K562 (cell line): ENCODE data around the gene NT5C3B. TPM values are rescaled to one million over a fixed set of nuclear protein-coding genes. Genes with fewer than 3 reads are reported as not detected.

ENCODE experiments used
- ATAC-seq: fragments of 200-7000 bp; cut with Tn5 transposase; 3 replicates; pipeline ENCODE4 v1.9.1; 2020; ENCODE audit warnings: moderate library complexity
- BruUV-seq: library from RNA; stranded (reverse); fragments of 400-500 nt; replicated peaks from 2 replicates; lab custom pipeline; 2021; lab: Mats Ljungman, UMichigan
- CTCF ChIA-PET: fragments of 300-600 bp; formaldehyde crosslinking; extraction: SDS; loops from one replicate; lab custom pipeline; 2021; ENCODE audit warnings: low intra/inter-chr PET ratio; lab: Yijun Ruan, JAX
- POLR2A ChIA-PET: fragments of 300-600, 350-650 bp; sonication (Branson Sonifier 250); formaldehyde crosslinking; extraction: SDS; loops from one replicate; lab custom pipeline; 2021; ENCODE audit warnings: antibody characterized with exemption, inconsistent platforms; lab: Yijun Ruan, JAX
- DNase-seq, 4 experiments: peaks; one replicate each; pipeline versions ENCODE4 v3.0.0 to v3.0.0-alpha.2; 2011 to 2018; ENCODE audit warnings: low spot score in 3 of 4, mixed read lengths in 3 of 4; ENCODE audit errors: extremely low read depth in 1 of 4
- FAIRE-seq: peaks from 2 replicates; lab custom pipeline; 2011; peaks lifted over from hg19 to GRCh38; lab: Jason Lieb, UNC
- H2AFZ ChIP-seq: 2 replicates; pipeline ENCODE4 v1.6.0; 2011; ENCODE audit warnings: low read depth, low read length, control low read depth, inconsistent platforms
- H3K27ac ChIP-seq: fragments of 200-600 bp; 3 replicates; pipeline ENCODE4 v1.8.0; 2011; ENCODE audit warnings: low read depth, mild to moderate bottlenecking, control low read depth, inconsistent platforms, low read length, moderate library complexity, mixed read lengths; ENCODE audit errors: extremely low read depth
- H3K27me3 ChIP-seq, 2 experiments: fragments of 300-600 bp in 1 of 2; 2 replicates in 1 of 2; 3 replicates in 1 of 2; pipeline versions ENCODE4 v1.6.0 to v1.8.0; 2011; ENCODE audit warnings: inconsistent platforms in 2 of 2, low read length in 2 of 2, mild to moderate bottlenecking in 1 of 2, mixed read lengths in 1 of 2, moderate library complexity in 1 of 2; ENCODE audit not compliant: control insufficient read depth in 2 of 2, insufficient read depth in 2 of 2
- H3K36me3 ChIP-seq: fragments of 300-600 bp; 3 replicates; pipeline ENCODE4 v1.8.0; 2011; ENCODE audit warnings: mild to moderate bottlenecking, low read length, inconsistent platforms; ENCODE audit not compliant: control insufficient read depth, insufficient read depth
- H3K4me1 ChIP-seq, 2 experiments: fragments of 200-600 bp in 1 of 2; replicated peaks in 1 of 2; 2 replicates in 1 of 2; 3 replicates in 1 of 2; pipeline versions ENCODE4 v1.5.1 to v1.8.0; 2011; ENCODE audit warnings: inconsistent platforms in 2 of 2, low read length in 2 of 2, mild to moderate bottlenecking in 1 of 2, mixed read lengths in 1 of 2, moderate library complexity in 1 of 2; ENCODE audit not compliant: control insufficient read depth in 2 of 2, insufficient read depth in 2 of 2
- H3K4me2 ChIP-seq: 2 replicates; pipeline ENCODE4 v1.6.1; 2011; ENCODE audit warnings: low read length, control low read depth, inconsistent platforms, mixed read lengths; ENCODE audit not compliant: insufficient read depth
- H3K4me3 ChIP-seq: fragments of 200-600 bp; sonication (generic), shearing (Covaris generic); 2 replicates; pipeline ENCODE4 v1.5.1; 2016; ENCODE audit warnings: control low read depth, inconsistent platforms
- H3K79me2 ChIP-seq: fragments of 200-600 bp; 3 replicates; pipeline ENCODE4 v1.8.0; 2011; ENCODE audit warnings: low read length, inconsistent platforms; ENCODE audit not compliant: control insufficient read depth, insufficient read depth
- H3K9ac ChIP-seq, 2 experiments: 2 replicates each; pipeline versions ENCODE4 v1.6.0 to v1.6.1; 2011; ENCODE audit warnings: low read depth in 2 of 2, low read length in 2 of 2, control low read depth in 1 of 2, inconsistent platforms in 1 of 2, mild to moderate bottlenecking in 1 of 2, mixed read lengths in 1 of 2; ENCODE audit not compliant: insufficient read depth in 1 of 2
- H3K9me1 ChIP-seq: one replicate; pipeline ENCODE4 v1.6.0; 2011; ENCODE audit warnings: inconsistent platforms, mild to moderate bottlenecking, low read length, moderate library complexity; ENCODE audit not compliant: control insufficient read depth, insufficient read depth
- H3K9me3 ChIP-seq: replicated peaks from 2 replicates; pipeline ENCODE4 v1.5.1; 2011; ENCODE audit warnings: low read depth, low read length, inconsistent platforms; ENCODE audit not compliant: control insufficient read depth, insufficient read depth
- H4K20me1 ChIP-seq: replicated peaks from 2 replicates; pipeline ENCODE4 v1.6.1; 2011; ENCODE audit warnings: low read length, inconsistent platforms, mixed read lengths; ENCODE audit not compliant: control insufficient read depth, insufficient read depth
- FOS ChIP-seq: IDR thresholded peaks from 3 replicates; pipeline ENCODE4 v1.6.1; 2011; ENCODE audit not compliant: insufficient read length; ENCODE audit errors: extremely low read depth
- JUND ChIP-seq, 2 experiments: IDR thresholded peaks; 2 replicates in 1 of 2; 3 replicates in 1 of 2; pipeline ENCODE4 v1.6.1; 2011; ENCODE audit warnings: borderline replicate concordance in 2 of 2, low read depth in 2 of 2, low read length in 2 of 2, improper control_type of control experiment in 1 of 2, missing biosample characterization in 1 of 2, missing genetic modification characterization in 1 of 2, missing genetic modification reagents in 1 of 2
- POLR2B ChIP-seq: fragments of 450-650 bp; IDR thresholded peaks from 2 replicates; pipeline ENCODE4 v1.6.1; 2018; ENCODE audit warnings: low read depth; ENCODE audit not compliant: partially characterized antibody
- POLR2G ChIP-seq: fragments of 200-400 bp; formaldehyde crosslinking; IDR thresholded peaks from 2 replicates; pipeline ENCODE4 v1.6.1; 2017; ENCODE audit warnings: low read depth, mild to moderate bottlenecking, antibody characterized with exemption, low read length, moderate library complexity
- SPI1 ChIP-seq: IDR thresholded peaks from 2 replicates; pipeline ENCODE4 v1.6.1; 2011; ENCODE audit warnings: low read depth, low read length, control low read depth, borderline replicate concordance
- WGBS: fragments of 100-300 bp; shearing (Covaris generic); methylation state at CpG from one replicate; pipeline ENCODE4 v1.1.6; 2016; ENCODE audit warnings: low coverage, mixed read lengths; ENCODE audit not compliant: insufficient coverage; ENCODE audit errors: missing lambda C conversion rate; 5-methylcytosine and 5-hydroxymethylcytosine counted together
- in situ Hi-C: fragments of 300-500 bp; cut with MboI; formaldehyde crosslinking; loops from 4 replicates; pipeline ENCODE4 v1.15.0; 2018; ENCODE audit warnings: inconsistent platforms, mixed read lengths
- intact Hi-C: fragments of 100-400 bp; cut with micrococcal nuclease; formaldehyde crosslinking; loops from 2 replicates; pipeline ENCODE4 v1.14.2; 2022
- polyA plus RNA-seq, 8 experiments: library from polyadenylated mRNA; depleted of rRNA in 4 of 8; stranded (reverse) in 5 of 8; unstranded in 3 of 8; fragments of >200 nt; fragmentation: Nextera tagmentation in 2 of 8; fragmentation: Illumina TruSeq in 1 of 8; extraction: Ambion mirVana in 2 of 8; extraction: Trizol in 1 of 8; gene quantifications; 2 replicates each; pipeline versions ENCODE4 v1.2.1 to v1.2.3, GENCODE V29; 2011 to 2014; ENCODE audit warnings: inconsistent platforms in 1 of 8, missing spikeins in 1 of 8
- total RNA-seq, 7 experiments: library from RNA; depleted of rRNA in 6 of 7; stranded (reverse); fragments of >200 nt in 6 of 7; fragmentation: Illumina TruSeq in 2 of 7; extraction: Trizol in 2 of 7; gene quantifications; 2 replicates each; pipeline versions ENCODE4 v1.2.1 to v1.2.3, GENCODE V29; 2011 to 2021; ENCODE audit warnings: low replicate concordance in 1 of 7

NT5C3B gene
- total and polyA plus RNA-seq, 9 of the 15 experiments (the other 6 are each of a cell fraction or from before 2014, with no cell fraction given): 2.0 to 166 (median 85.0) TPM

DNA sequence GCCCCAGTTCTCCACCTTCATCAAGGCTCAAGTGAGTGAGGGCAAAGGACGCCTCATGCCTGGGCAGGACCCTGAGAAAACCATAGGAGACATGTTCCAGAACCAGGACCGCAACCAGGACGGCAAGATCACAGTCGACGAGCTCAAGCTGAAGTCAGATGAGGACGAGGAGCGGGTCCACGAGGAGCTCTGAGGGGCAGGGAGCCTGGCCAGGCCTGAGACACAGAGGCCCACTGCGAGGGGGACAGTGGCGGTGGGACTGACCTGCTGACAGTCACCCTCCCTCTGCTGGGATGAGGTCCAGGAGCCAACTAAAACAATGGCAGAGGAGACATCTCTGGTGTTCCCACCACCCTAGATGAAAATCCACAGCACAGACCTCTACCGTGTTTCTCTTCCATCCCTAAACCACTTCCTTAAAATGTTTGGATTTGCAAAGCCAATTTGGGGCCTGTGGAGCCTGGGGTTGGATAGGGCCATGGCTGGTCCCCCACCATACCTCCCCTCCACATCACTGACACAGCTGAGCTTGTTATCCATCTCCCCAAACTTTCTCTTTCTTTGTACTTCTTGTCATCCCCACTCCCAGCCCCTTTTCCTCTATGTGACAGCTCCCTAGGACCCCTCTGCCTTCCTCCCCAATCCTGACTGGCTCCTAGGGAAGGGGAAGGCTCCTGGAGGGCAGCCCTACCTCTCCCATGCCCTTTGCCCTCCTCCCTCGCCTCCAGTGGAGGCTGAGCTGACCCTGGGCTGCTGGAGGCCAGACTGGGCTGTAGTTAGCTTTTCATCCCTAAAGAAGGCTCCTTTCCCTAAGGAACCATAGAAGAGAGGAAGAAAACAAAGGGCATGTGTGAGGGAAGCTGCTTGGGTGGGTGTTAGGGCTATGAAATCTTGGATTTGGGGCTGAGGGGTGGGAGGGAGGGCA, 13.6 kb downstream of the NT5C3B start:
- H3K9me3 ChIP-seq: no peaks in the 10 kb centered on the region
- BruUV-seq: no TSS peak
- peak; percentile 59 for TF ChIP-seq POLR2G
- TF ChIP-seq JUND (IDR thresholded peaks at IDR 0.05; ENCODE audit: borderline replicate concordance, low read depth, low read length): no peak
- no peak for TF ChIP-seq JUND (tag; IDR thresholded peaks at IDR 0.05; ENCODE audit: borderline replicate concordance, low read depth, low read length)
- TF ChIP-seq SPI1: 0 out of 2 replicates have a peak, but pooled peaks have one; percentile 16
- TF ChIP-seq FOS: no peak
- no peak for TF ChIP-seq POLR2B
- TF ChIP-seq, all 486 proteins: peak for 2

More for the DNA sequence above, 13.6 kb downstream of the NT5C3B start:
- ChIA-PET CTCF (interaction anchor here (0.6 kb wide), 1 partner anchor 42 kb away, joined by 3 read pairs; no protein-coding TSS in a partner anchor), POLR2A (interaction anchor here (0.6 to 1.5 kb wide), 7 partner anchors 8 to 371 kb away, joined by 3 to 6 read pairs (median 4); partner anchors contain the start of genes HAP1 and NT5C3B)
- intact Hi-C loops (no loop called here), in situ Hi-C loops (no loop called here)
- FAIRE-seq (no peak), ATAC-seq (no peak), DNase-seq (peak in 1 of 4 experiments; percentile 8)
- Histone ChIP-seq H3K27me3 (no peaks in the 10 kb centered on the region), H3K27ac (no peak overlapping the region), H3K4me3 (no peak overlapping the region), H3K9ac (peak overlapping the region in 1 of 2 experiments; percentile 52; a peak in 2 of 4 replicates), H3K9me1 (no peaks in the 10 kb centered on the region), H3K4me2 (no peak overlapping the region), H4K20me1 (no peaks in the 10 kb centered on the region), H2AFZ (no peak overlapping the region), H3K4me1 (peaks cover 2 to 37% of the 10 kb centered on the region in 2 experiments; a peak in 4 of 5 replicates), H3K36me3 (peaks cover 23% of the 10 kb centered on the region), H3K79me2 (no peaks in the 10 kb centered on the region)
- WGBS: 52% methylated on average over 12 of the region's 12 CpGs
